Fibroblast of lung (primary cell): Measurements from ENCODE around the gene BGN. TPM values are rescaled to one million over a fixed set of nuclear protein-coding genes. Genes with fewer than 3 reads are reported as not detected.

Source experiments
- DNase-seq, 2 donors: peaks; one replicate each; pipeline versions ENCODE4 v3.0.0 to v3.0.0-alpha.2; 2010; ENCODE audit warnings: low read depth in 2 of 2
- H2AFZ ChIP-seq: 2 replicates; pipeline ENCODE4 v1.5.1; 2012; ENCODE audit warnings: low read length, control low read depth, inconsistent platforms
- H3K27ac ChIP-seq: 2 replicates; pipeline ENCODE4 v1.5.1; 2011; ENCODE audit warnings: low read length, control low read depth; ENCODE audit not compliant: insufficient read depth
- H3K27me3 ChIP-seq: 2 replicates; pipeline ENCODE4 v1.5.1; 2011; ENCODE audit warnings: mild to moderate bottlenecking, low read length; ENCODE audit not compliant: control insufficient read depth, insufficient read depth
- H3K36me3 ChIP-seq: 2 replicates; pipeline ENCODE4 v1.5.1; 2011; ENCODE audit warnings: low read length; ENCODE audit not compliant: control insufficient read depth, insufficient read depth
- H3K4me1 ChIP-seq: 2 replicates; pipeline ENCODE4 v1.5.1; 2011; ENCODE audit warnings: low read length; ENCODE audit not compliant: control insufficient read depth, insufficient read depth; ENCODE audit errors: extremely low read depth
- H3K4me2 ChIP-seq: 2 replicates; pipeline ENCODE4 v1.5.1; 2011; ENCODE audit warnings: low read length, control low read depth; ENCODE audit not compliant: insufficient read depth; ENCODE audit errors: extremely low read depth
- H3K4me3 ChIP-seq, 4 experiments: fragments of 200-600 bp in 1 of 4; sonication (generic) in 1 of 4; replicated peaks in 1 of 4; 2 replicates each; pipeline ENCODE4 v1.5.1; 2011 to 2016; ENCODE audit warnings: low read length in 4 of 4, low read depth in 3 of 4, mild to moderate bottlenecking in 3 of 4, control low read depth in 2 of 4, inconsistent platforms in 1 of 4, mixed read lengths in 1 of 4; ENCODE audit not compliant: insufficient read depth in 1 of 4; ENCODE audit errors: control extremely low read depth in 1 of 4
- H3K79me2 ChIP-seq: 2 replicates; pipeline ENCODE4 v1.5.1; 2012; ENCODE audit warnings: mild to moderate bottlenecking, low read length, inconsistent platforms; ENCODE audit not compliant: control insufficient read depth, insufficient read depth
- H3K9ac ChIP-seq: 2 replicates; pipeline ENCODE4 v1.5.1; 2011; ENCODE audit warnings: mild to moderate bottlenecking, low read length, control low read depth; ENCODE audit not compliant: insufficient read depth
- H3K9me3 ChIP-seq: 2 replicates; pipeline ENCODE4 v1.5.1; 2012; ENCODE audit warnings: low read depth, low read length; ENCODE audit not compliant: control insufficient read depth, insufficient read depth
- H4K20me1 ChIP-seq: 2 replicates; pipeline ENCODE4 v1.5.1; 2011; ENCODE audit warnings: low read length; ENCODE audit not compliant: control insufficient read depth, insufficient read depth; ENCODE audit errors: extremely low read depth
- CTCF ChIP-seq, 2 donors: IDR thresholded peaks in 1 of 2; conservative IDR thresholded peaks in 1 of 2; 1 replicate in 1 of 2; 2 replicates in 1 of 2; pipeline ENCODE4 v1.5.1; 2011 to 2012; ENCODE audit warnings: low read length in 2 of 2, control low read depth in 1 of 2, inconsistent platforms in 1 of 2, low read depth in 1 of 2, mild to moderate bottlenecking in 1 of 2
- EZH2 ChIP-seq: IDR thresholded peaks from 2 replicates; pipeline ENCODE4 v1.5.1; 2012; ENCODE audit warnings: low read length, control low read depth, mild to moderate bottlenecking; ENCODE audit errors: missing control alignments
- polyA plus RNA-seq, 2 donors: library from polyadenylated mRNA; depleted of rRNA in 1 of 2; stranded (reverse) in 1 of 2; unstranded in 1 of 2; fragments of >200 nt; gene quantifications; 2 replicates each; pipeline ENCODE4 v1.2.1, GENCODE V29; 2011 to 2012; ENCODE audit warnings: missing spikeins in 1 of 2
- total RNA-seq: library from RNA; depleted of rRNA; stranded (reverse); fragments of >200 nt; gene quantifications from 2 replicates; pipeline ENCODE4 v1.2.1, GENCODE V29; 2014

The BGN gene
- total and polyA plus RNA-seq, 2 donors (not counting 1 experiment from before 2014, with no cell fraction given) = 10.1 to 61.7 TPM

- no peaks in the 10 kb centered on the region for H4K20me1 ChIP-seq
- H3K4me2 ChIP-seq = no peak overlapping the region
- no peak overlapping the region for H3K27ac ChIP-seq
- H3K79me2 ChIP-seq = no peaks in the 10 kb centered on the region
- no peak overlapping the region for H3K9ac ChIP-seq
- H3K27me3 ChIP-seq = no peaks in the 10 kb centered on the region
- H3K36me3 ChIP-seq = no peaks in the 10 kb centered on the region
- no peaks in the 10 kb centered on the region for H3K4me1 ChIP-seq
- no peak overlapping the region for H2AFZ ChIP-seq
- TF ChIP-seq EZH2 (no peak), CTCF (conservative IDR thresholded peaks at IDR 0.05 in 1 of 2, IDR thresholded peaks at IDR 0.05 in 1 of 2; ENCODE audit: low read depth in 1 of 2, low read length in 2 of 2) (no peak)
- no peaks in the 10 kb centered on the region for H3K9me3 ChIP-seq
- DNase-seq = no peak
- H3K4me3 ChIP-seq = no peak overlapping the region
Measured at GRCh38 chrX:153501530-153501929, 6.8 kb downstream of the BGN start.

GRCh38 chrX:153502131-153502530, 7.4 kb downstream of the BGN start:
- no peaks in the 10 kb centered on the region for H3K27me3 ChIP-seq
- H4K20me1 ChIP-seq = no peaks in the 10 kb centered on the region
- TF ChIP-seq CTCF (conservative IDR thresholded peaks at IDR 0.05 in 1 of 2, IDR thresholded peaks at IDR 0.05 in 1 of 2; ENCODE audit: low read depth in 1 of 2, low read length in 2 of 2) (no peak), EZH2 (no peak)
- H3K4me3 ChIP-seq = no peak overlapping the region
- no peak overlapping the region for H2AFZ ChIP-seq
- no peaks in the 10 kb centered on the region for H3K79me2 ChIP-seq
- DNase-seq = no peak
- no peaks in the 10 kb centered on the region for H3K36me3 ChIP-seq
- no peaks in the 10 kb centered on the region for H3K9me3 ChIP-seq
- no peaks in the 10 kb centered on the region for H3K4me1 ChIP-seq
- no peak overlapping the region for H3K9ac ChIP-seq
- no peak overlapping the region for H3K4me2 ChIP-seq
- H3K27ac ChIP-seq = no peak overlapping the region

GRCh38 chrX:153502796-153503195, 8.0 kb downstream of the BGN start:
- no peak for DNase-seq
- Histone ChIP-seq H3K27ac (no peak overlapping the region), H3K79me2 (no peaks in the 10 kb centered on the region), H3K27me3 (no peaks in the 10 kb centered on the region), H3K9me3 (no peaks in the 10 kb centered on the region), H3K36me3 (no peaks in the 10 kb centered on the region), H4K20me1 (no peaks in the 10 kb centered on the region), H2AFZ (no peak overlapping the region), H3K9ac (no peak overlapping the region), H3K4me3 (no peak overlapping the region), H3K4me1 (no peaks in the 10 kb centered on the region), H3K4me2 (no peak overlapping the region)
- TF ChIP-seq CTCF (conservative IDR thresholded peaks at IDR 0.05 in 1 of 2, IDR thresholded peaks at IDR 0.05 in 1 of 2; ENCODE audit: low read depth in 1 of 2, low read length in 2 of 2) = no peak
- TF ChIP-seq EZH2 = no peak
